ENCODE results near the gene ADCY7. TPM values are rescaled to one million over a fixed set of nuclear protein-coding genes. Genes with fewer than 3 reads are reported as not detected.

Gene ADCY7
- total and polyA plus RNA-seq, 2 of the 4 experiments (the other 2 are of a cell fraction), result 15.2 to 17.1 TPM

- no peak for ATAC-seq (ENCODE audit: low read depth)
- H3K23ac ChIP-seq (ENCODE audit: low read depth, low read length), result no peak overlapping the region
- peaks cover 24% of the 10 kb centered on the region for H3K36me3 ChIP-seq (ENCODE audit: control insufficient read depth, insufficient read depth, low read length)
- ChIA-PET POLR2A (ENCODE audit: unreplicated experiment) (no interaction called here), CTCF (no interaction called here)
- no peak overlapping the region for H4K5ac ChIP-seq (ENCODE audit: low read depth, low read length)
- in situ Hi-C loops (cut with MboI; ENCODE audit: low sequenced_read_pairs) (no loop called here), dilution Hi-C loops (cut with HindIII; ENCODE audit: low sequenced_read_pairs, unreplicated experiment) (no loop called here), intact Hi-C loops (cut with micrococcal nuclease) (no loop called here)
- no peak overlapping the region for H3K4ac ChIP-seq (ENCODE audit: low read depth, low read length)
- H3K27ac ChIP-seq (ENCODE audit: insufficient read depth, low read length), result no peak overlapping the region
- no peaks in the 10 kb centered on the region for H3K9me3 ChIP-seq (ENCODE audit: control insufficient read depth, insufficient read depth, low read length)
- no peak overlapping the region for H2BK120ac ChIP-seq (ENCODE audit: low read depth, low read length)
- no peak overlapping the region for H3K9ac ChIP-seq (ENCODE audit: low read depth, low read length)
- no peak overlapping the region for H2AFZ ChIP-seq (replicated peaks; ENCODE audit: low read length, poor library complexity)
- no peak overlapping the region for H3K56ac ChIP-seq (ENCODE audit: extremely low read depth, insufficient read depth, low read length)
- H2BK15ac ChIP-seq (ENCODE audit: low read depth, low read length), result no peak overlapping the region
- H2BK20ac ChIP-seq (ENCODE audit: low read depth, low read length), result no peak overlapping the region
- TF ChIP-seq FOS (IDR thresholded peaks at IDR 0.05; ENCODE audit: low read depth, low read length) (no peak), POLR2A (IDR thresholded peaks at IDR 0.05; ENCODE audit: low read depth, low read length) (no peak), MAZ (IDR thresholded peaks at IDR 0.05; ENCODE audit: borderline replicate concordance, low read depth, low read length) (no peak), SMC3 (IDR thresholded peaks at IDR 0.05; ENCODE audit: low read depth, low read length) (no peak), MAFK (IDR thresholded peaks at IDR 0.05; ENCODE audit: low read depth, low read length) (no peak), CTCF (conservative IDR thresholded peaks at IDR 0.05; ENCODE audit: low read depth, low read length) (no peak), RCOR1 (IDR thresholded peaks at IDR 0.05; ENCODE audit: insufficient replicate concordance, low read length) (no peak), RAD21 (IDR thresholded peaks at IDR 0.05; ENCODE audit: low read length) (no peak), MXI1 (IDR thresholded peaks at IDR 0.05; ENCODE audit: borderline replicate concordance, low read depth, low read length) (no peak)
- no TSS peak for BruUV-seq (replicated peaks)
- H2AK5ac ChIP-seq (ENCODE audit: low read depth, low read length), result no peak overlapping the region
- H3K4me2 ChIP-seq (ENCODE audit: low read depth, low read length), result no peak overlapping the region
- no peak overlapping the region for H4K8ac ChIP-seq (ENCODE audit: low read depth in 2 of 2, low read length in 2 of 2)
- H3K14ac ChIP-seq (replicated peaks; ENCODE audit: low read depth, low read length), result no peak overlapping the region
- H3K18ac ChIP-seq (ENCODE audit: low read depth, low read length), result no peak overlapping the region
- H2BK5ac ChIP-seq (ENCODE audit: low read depth, low read length, poor library complexity, severe bottlenecking), result no peak overlapping the region
- H3K27me3 ChIP-seq (ENCODE audit: control insufficient read depth, insufficient read depth, low read length), result no peaks in the 10 kb centered on the region
- H3K9me1 ChIP-seq (ENCODE audit: insufficient read depth, low read length), result peaks cover 5% of the 10 kb centered on the region; the same call in 1 of the 2 replicates
- 0 out of 2 replicates have a peak, but pooled peaks cover 4% of the 10 kb centered on the region for H4K20me1 ChIP-seq (ENCODE audit: insufficient read depth, low read length)
- no peak for DNase-seq
- no peak overlapping the region for H3K4me3 ChIP-seq (ENCODE audit: insufficient read depth, low read depth, low read length)
- no peak overlapping the region for H4K91ac ChIP-seq (ENCODE audit: insufficient read depth, low read depth, low read length)
- peaks cover 7% of the 10 kb centered on the region for H3K4me1 ChIP-seq (ENCODE audit: control insufficient read depth, insufficient read depth, low read length)
- WGBS, 2 experiments (ENCODE audit: extremely low coverage in 2 of 2, insufficient read length in 1 of 2), result 97% methylated on average over 7 of the region's 18 CpGs; no CpG with 5 or more reads in 1 of the 2 experiments
- no peak overlapping the region for H2AK9ac ChIP-seq (replicated peaks; ENCODE audit: low read depth, low read length, poor library complexity)
- H3K79me1 ChIP-seq (ENCODE audit: low read depth in 1 of 2, low read length in 2 of 2), result no peaks in the 10 kb centered on the region; a peak in 1 of 4 replicates
Measured at GRCh38 chr16:50310308-50311133, 44.2 kb downstream of the ADCY7 start.

Data from IMR-90 (cell line).